ENCODE results near the gene WDTC1. TPM values are rescaled to one million over a fixed set of nuclear protein-coding genes. Genes with fewer than 3 reads are reported as not detected.

The WDTC1 gene
- total RNA-seq, 1 experiment from 2014 or later = 26.6 TPM

- CTCF ChIA-PET = interaction anchor here (0.9 kb wide), 1 partner anchor 65 kb away, joined by 3 read pairs; no protein-coding TSS in a partner anchor
- POLR2A ChIA-PET = no interaction called here
- no TSS peak for BruUV-seq (replicated peaks)
- H3K4me2 ChIP-seq (ENCODE audit: low read length) = no peak overlapping the region
- no peaks in the 10 kb centered on the region for H3K27me3 ChIP-seq (ENCODE audit: insufficient read depth, low read length)
- no peak for DNase-seq (ENCODE audit: low read depth, low spot score)
- no peak overlapping the region for H3K9ac ChIP-seq (ENCODE audit: low read length)
- no peak for ATAC-seq
- H3K27ac ChIP-seq (ENCODE audit: low read depth, low read length) = no peak overlapping the region; the same call in 1 of the 2 replicates
- no peak overlapping the region for H3K4me3 ChIP-seq (replicated peaks in 1 of 2; ENCODE audit: low read depth in 1 of 2, low read length in 2 of 2)
- no peak overlapping the region for H2AFZ ChIP-seq (ENCODE audit: low read depth, low read length, poor library complexity, severe bottlenecking)
- H3K36me3 ChIP-seq (ENCODE audit: control insufficient read depth in 1 of 2, insufficient read depth in 2 of 2, low read length in 2 of 2) = peaks cover 24 to 43% of the 10 kb centered on the region in 2 experiments
- H3K79me2 ChIP-seq (ENCODE audit: insufficient read depth, low read length) = peaks cover 50% of the 10 kb centered on the region
- no peaks in the 10 kb centered on the region for H4K20me1 ChIP-seq (ENCODE audit: insufficient read depth)
- intact Hi-C loops (cut with micrococcal nuclease) = no loop called here
- no peaks in the 10 kb centered on the region for H3K9me3 ChIP-seq (ENCODE audit: control insufficient read depth in 1 of 2, insufficient read depth in 1 of 2, low read depth in 1 of 2, low read length in 2 of 2)
- H3K9me2 ChIP-seq (ENCODE audit: insufficient read depth) = no peaks in the 10 kb centered on the region
- TF ChIP-seq ZBTB33 (IDR thresholded peaks at IDR 0.05; ENCODE audit: extremely low read depth, insufficient replicate concordance, low read length) (no peak), ELF1 (IDR thresholded peaks at IDR 0.05; ENCODE audit: borderline replicate concordance, low read depth) (no peak), EZH2 (IDR thresholded peaks at IDR 0.05) (no peak), EGR1 (IDR thresholded peaks at IDR 0.05; ENCODE audit: low read depth) (no peak), POLR2A (IDR thresholded peaks at IDR 0.05; ENCODE audit: borderline replicate concordance, extremely low read depth, insufficient read depth, insufficient read length) (no peak), POLR2AphosphoS5 (IDR thresholded peaks at IDR 0.05; ENCODE audit: low read depth, low read length) (no peak), SRF (IDR thresholded peaks at IDR 0.05; ENCODE audit: low read depth) (no peak), TCF7L2 (IDR thresholded peaks at IDR 0.05; ENCODE audit: borderline replicate concordance, extremely low read depth, insufficient read depth, insufficient read length) (no peak)
- H3K4me1 ChIP-seq (ENCODE audit: control insufficient read depth in 1 of 2, insufficient read depth in 2 of 2, low read length in 2 of 2) = no peaks in the 10 kb centered on the region
- RAD21 ChIA-PET (ENCODE audit: low non-redundant PET in 1 of 2, low total read pairs in 2 of 2, uncharacterized antibody in 2 of 2, unreplicated experiment in 2 of 2) = no interaction called here
Measured at GRCh38 chr1:27330786-27331185, 96.4 kb downstream of the WDTC1 start.

- H3K9me3 ChIP-seq (ENCODE audit: control insufficient read depth in 1 of 2, insufficient read depth in 1 of 2, low read depth in 1 of 2, low read length in 2 of 2) = no peaks in the 10 kb centered on the region
- no TSS peak for BruUV-seq (replicated peaks)
- no peaks in the 10 kb centered on the region for H3K9me2 ChIP-seq (ENCODE audit: insufficient read depth)
- ChIA-PET CTCF (interaction anchor here (2.1 kb wide), 1 partner anchor 29 kb away, joined by 7 read pairs; no protein-coding TSS in a partner anchor), RAD21 (ENCODE audit: low non-redundant PET in 1 of 2, low total read pairs in 2 of 2, uncharacterized antibody in 2 of 2, unreplicated experiment in 2 of 2) (no interaction called here), POLR2A (no interaction called here)
- H3K36me3 ChIP-seq (ENCODE audit: control insufficient read depth in 1 of 2, insufficient read depth in 2 of 2, low read length in 2 of 2) = peaks cover 22 to 38% of the 10 kb centered on the region in 2 experiments
- no peak for ATAC-seq
- H4K20me1 ChIP-seq (ENCODE audit: insufficient read depth) = no peaks in the 10 kb centered on the region
- H3K27me3 ChIP-seq (ENCODE audit: insufficient read depth, low read length) = no peaks in the 10 kb centered on the region
- no peak overlapping the region for H3K27ac ChIP-seq (ENCODE audit: low read depth, low read length)
- no peak overlapping the region for H3K9ac ChIP-seq (ENCODE audit: low read length)
- H3K4me1 ChIP-seq (ENCODE audit: control insufficient read depth in 1 of 2, insufficient read depth in 2 of 2, low read length in 2 of 2) = no peaks in the 10 kb centered on the region
- DNase-seq (ENCODE audit: low read depth, low spot score) = no peak
- H2AFZ ChIP-seq (ENCODE audit: low read depth, low read length, poor library complexity, severe bottlenecking) = no peak overlapping the region
- peaks cover 44% of the 10 kb centered on the region for H3K79me2 ChIP-seq (ENCODE audit: insufficient read depth, low read length)
- intact Hi-C loops (cut with micrococcal nuclease) = no loop called here
- no peak overlapping the region for H3K4me2 ChIP-seq (ENCODE audit: low read length)
- H3K4me3 ChIP-seq (replicated peaks in 1 of 2; ENCODE audit: low read depth in 1 of 2, low read length in 2 of 2) = no peak overlapping the region
- TF ChIP-seq FOSL1 (IDR thresholded peaks at IDR 0.05; ENCODE audit: low read depth) (no peak), JUND (IDR thresholded peaks at IDR 0.05) (no peak), EZH2phosphoT487 (IDR thresholded peaks at IDR 0.05; ENCODE audit: borderline replicate concordance) (no peak), REST (IDR thresholded peaks at IDR 0.05; ENCODE audit: low read depth) (no peak), YY1 (IDR thresholded peaks at IDR 0.05; ENCODE audit: extremely low read depth, insufficient replicate concordance, low read depth, low read length) (no peak), RAD21 (IDR thresholded peaks at IDR 0.05; ENCODE audit: low read depth) (no peak), EZH2 (IDR thresholded peaks at IDR 0.05) (no peak), POLR2A (IDR thresholded peaks at IDR 0.05; ENCODE audit: borderline replicate concordance, extremely low read depth, insufficient read depth, insufficient read length) (no peak), EGR1 (IDR thresholded peaks at IDR 0.05; ENCODE audit: low read depth) (no peak), POLR2AphosphoS5 (IDR thresholded peaks at IDR 0.05; ENCODE audit: low read depth, low read length) (no peak)
Measured at GRCh38 chr1:27331426-27331825, 97.0 kb downstream of the WDTC1 start.

Measured in HCT116 (cell line).